Stimulated activated effector memory CD8-positive, alpha-beta T cell treated with anti-CD3 and anti-CD28 coated beads, Interleukin-12 subunit alpha, Interleukin-12 subunit beta, amount 100 ng/mL, for 72 hours (primary cell): Measurements from ENCODE around the gene LRMDA.

Experiments
- ATAC-seq: fragments of 150-1000 bp; cut with Tn5 transposase; 2 replicates; pipeline ENCODE4 v1.10.0; 2021
- DNase-seq, 2 donors: peaks; one replicate each; pipeline ENCODE4 v3.0.0; 2021 to 2022; ENCODE audit warnings: low spot score in 2 of 2
- H3K27ac Mint-ChIP-seq: one replicate; pipeline ENCODE4 v1.8.0; 2022; ENCODE audit warnings: mild to moderate bottlenecking, mixed read lengths
- H3K36me3 Mint-ChIP-seq: one replicate; pipeline ENCODE4 v1.8.0; 2022; ENCODE audit warnings: mild to moderate bottlenecking, mixed read lengths
- H3K4me1 Mint-ChIP-seq: one replicate; pipeline ENCODE4 v1.8.0; 2022; ENCODE audit warnings: mixed read lengths
- H3K4me3 Mint-ChIP-seq: one replicate; pipeline ENCODE4 v1.8.0; 2022; ENCODE audit warnings: mild to moderate bottlenecking, mixed read lengths
- H3K9me3 Mint-ChIP-seq: one replicate; pipeline ENCODE4 v1.8.0; 2022; ENCODE audit warnings: mixed read lengths

LRMDA gene

DNA sequence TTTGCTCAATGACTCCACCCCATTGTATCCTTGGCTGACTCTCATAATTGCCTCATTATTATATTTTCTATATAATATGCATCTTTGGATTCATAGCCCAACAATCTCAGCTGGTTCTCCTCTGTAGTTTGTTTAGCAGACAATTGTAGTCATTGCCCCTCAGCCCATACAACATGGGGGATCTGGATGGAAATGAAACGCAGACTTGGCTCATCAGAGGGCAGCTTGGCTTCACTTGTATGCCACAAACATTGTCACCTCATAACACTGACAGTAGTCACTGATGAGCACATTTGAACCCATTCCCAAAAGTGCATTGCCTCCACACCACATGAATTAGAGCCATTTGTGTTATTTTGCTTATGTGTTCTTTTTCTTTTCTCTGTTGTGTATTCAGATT lies 963.8 kb downstream of the LRMDA start:
- DNase-seq, result no peak
- H3K9me3 Mint-ChIP-seq, result peaks cover 5% of the 10 kb centered on the region
- H3K36me3 Mint-ChIP-seq, result no peaks in the 10 kb centered on the region
- H3K27ac Mint-ChIP-seq, result no peak overlapping the region
- H3K4me1 Mint-ChIP-seq, result no peaks in the 10 kb centered on the region
- no peak overlapping the region for H3K4me3 Mint-ChIP-seq
- ATAC-seq, result no peak

- Mint-ChIP-seq H3K9me3 (peaks cover 5% of the 10 kb centered on the region), H3K27ac (no peak overlapping the region), H3K4me1 (no peaks in the 10 kb centered on the region), H3K4me3 (no peak overlapping the region), H3K36me3 (no peaks in the 10 kb centered on the region)
- no peak for ATAC-seq
- no peak for DNase-seq
Observed at GRCh38 chr10:76396134-76396533, 964.7 kb downstream of the LRMDA start.

DNA sequence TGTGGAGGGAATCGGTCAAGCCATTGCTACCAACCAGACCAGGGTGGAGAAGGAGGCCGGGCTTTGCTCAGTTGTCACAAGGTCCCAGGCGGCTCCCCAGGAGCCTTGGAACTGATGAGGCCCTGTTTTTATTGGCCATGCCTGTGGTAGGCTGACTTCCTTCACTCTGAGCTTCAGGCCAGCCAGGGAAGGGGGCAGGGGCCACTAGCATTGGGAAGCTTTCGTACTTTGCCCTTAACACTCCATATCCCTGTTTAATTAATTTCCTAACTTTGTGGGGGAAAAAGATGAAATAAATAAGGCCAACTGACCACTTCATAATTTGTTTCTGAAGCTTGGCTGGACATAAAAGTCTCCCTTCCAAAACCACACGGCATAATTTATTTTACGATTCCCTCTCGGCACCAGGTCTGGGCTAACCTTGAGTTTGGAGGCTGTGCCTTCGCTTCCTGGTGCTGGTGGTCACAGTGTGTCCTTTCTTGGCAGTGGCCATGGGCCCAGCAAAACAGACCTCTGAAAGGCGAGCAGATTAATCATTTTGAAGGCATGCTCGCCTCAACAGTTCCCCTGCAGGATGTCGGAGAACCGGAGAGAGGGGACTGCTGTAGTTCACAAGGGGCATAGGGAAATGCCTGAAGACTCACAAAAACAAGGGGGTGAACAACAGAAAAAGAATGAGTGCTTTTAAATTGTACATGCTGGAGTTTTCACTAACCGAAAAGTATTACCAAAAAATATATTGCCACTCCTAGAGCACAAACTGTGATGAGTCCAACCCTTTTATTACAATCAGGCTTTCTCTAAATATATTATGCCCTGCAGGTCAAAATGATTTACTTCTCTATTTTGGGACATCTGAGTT lies 966.0 kb downstream of the LRMDA start:
- peaks cover 5% of the 10 kb centered on the region for H3K9me3 Mint-ChIP-seq
- H3K36me3 Mint-ChIP-seq, result no peaks in the 10 kb centered on the region
- H3K4me1 Mint-ChIP-seq, result no peaks in the 10 kb centered on the region
- ATAC-seq, result no peak
- no peak overlapping the region for H3K4me3 Mint-ChIP-seq
- no peak for DNase-seq
- no peak overlapping the region for H3K27ac Mint-ChIP-seq

DNA sequence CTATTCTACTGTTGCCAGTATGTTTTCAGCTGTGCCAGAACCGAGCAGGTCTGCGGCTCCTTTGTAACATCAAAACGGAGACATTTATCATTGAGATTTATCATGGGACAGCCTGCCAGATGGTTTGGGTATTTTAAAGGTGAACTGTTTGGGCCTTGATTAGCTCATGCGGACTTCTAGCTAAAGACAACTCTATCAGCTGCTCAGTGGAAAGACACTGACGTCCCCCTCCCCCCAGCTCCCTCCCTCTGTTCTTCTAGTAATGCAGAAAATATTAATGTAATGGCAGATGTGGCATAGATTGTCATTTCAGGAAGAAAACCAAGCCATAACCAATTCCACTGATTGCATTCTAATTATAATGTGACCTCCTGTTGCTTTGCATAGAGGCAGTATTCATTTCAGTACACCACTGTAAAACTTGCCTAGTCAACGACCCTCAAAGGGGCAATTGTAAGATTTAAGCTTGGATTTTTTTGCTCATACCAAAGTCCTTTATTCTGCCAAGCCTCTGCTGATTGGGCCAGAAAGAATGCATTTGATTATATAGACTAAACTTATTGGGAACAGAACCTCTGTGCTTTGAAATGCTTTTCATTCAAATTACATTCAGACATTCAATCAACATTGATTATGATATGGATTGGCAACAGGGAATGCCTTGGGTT lies 966.8 kb downstream of the LRMDA start:
- no peak for ATAC-seq
- no peak overlapping the region for H3K27ac Mint-ChIP-seq
- H3K4me3 Mint-ChIP-seq, result no peak overlapping the region

DNA sequence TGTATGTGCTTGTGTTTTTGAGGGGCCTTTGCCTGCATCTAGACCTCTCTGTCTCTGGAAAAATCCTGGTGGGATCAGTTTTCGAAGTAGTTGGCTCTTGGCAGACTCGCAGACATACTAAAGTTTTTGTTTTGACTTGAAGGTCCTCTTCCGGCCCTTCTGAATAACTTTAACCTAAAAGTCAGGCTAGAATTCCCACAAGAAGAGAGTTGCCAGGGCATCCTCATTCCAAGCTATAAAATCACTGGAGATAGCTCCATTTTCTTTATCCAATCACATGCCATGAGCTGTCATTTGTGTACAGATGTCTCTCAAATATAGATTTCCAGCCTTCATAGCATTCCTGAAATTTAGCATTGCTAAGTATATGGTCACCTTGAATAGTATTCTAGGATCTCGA lies 967.8 kb downstream of the LRMDA start:
- no peak for ATAC-seq
- no peaks in the 10 kb centered on the region for H3K36me3 Mint-ChIP-seq
- H3K4me3 Mint-ChIP-seq, result no peak overlapping the region
- H3K27ac Mint-ChIP-seq, result no peak overlapping the region
- H3K9me3 Mint-ChIP-seq, result peaks cover 12% of the 10 kb centered on the region
- H3K4me1 Mint-ChIP-seq, result no peaks in the 10 kb centered on the region
- DNase-seq, result no peak

More for the DNA sequence above, 966.8 kb downstream of the LRMDA start:
- DNase-seq, result no peak
- no peaks in the 10 kb centered on the region for H3K4me1 Mint-ChIP-seq
- H3K9me3 Mint-ChIP-seq, result peaks cover 9% of the 10 kb centered on the region
- H3K36me3 Mint-ChIP-seq, result no peaks in the 10 kb centered on the region

DNA sequence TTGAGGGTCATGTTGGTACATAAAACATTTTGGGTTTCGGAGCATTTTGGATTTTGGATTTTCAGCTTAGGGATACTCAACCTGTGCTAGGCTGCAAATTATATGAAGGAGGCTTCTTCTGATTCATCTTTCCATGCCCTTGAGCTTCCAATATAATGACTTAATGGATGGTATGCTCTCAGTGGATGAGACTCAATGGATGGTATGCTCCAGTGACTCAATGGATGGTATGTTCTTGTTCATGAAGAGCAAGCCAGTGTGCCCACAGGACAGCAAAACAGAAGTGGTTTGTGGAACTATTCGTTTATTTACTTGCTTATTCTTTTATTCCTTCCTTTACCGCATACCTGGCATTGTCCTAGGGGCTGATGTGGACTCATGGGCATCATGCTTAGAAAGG lies 969.6 kb downstream of the LRMDA start:
- Mint-ChIP-seq H3K9me3 (peaks cover 8% of the 10 kb centered on the region), H3K27ac (no peak overlapping the region), H3K36me3 (no peaks in the 10 kb centered on the region), H3K4me3 (no peak overlapping the region), H3K4me1 (no peaks in the 10 kb centered on the region)
- DNase-seq (no peak), ATAC-seq (no peak)

DNA sequence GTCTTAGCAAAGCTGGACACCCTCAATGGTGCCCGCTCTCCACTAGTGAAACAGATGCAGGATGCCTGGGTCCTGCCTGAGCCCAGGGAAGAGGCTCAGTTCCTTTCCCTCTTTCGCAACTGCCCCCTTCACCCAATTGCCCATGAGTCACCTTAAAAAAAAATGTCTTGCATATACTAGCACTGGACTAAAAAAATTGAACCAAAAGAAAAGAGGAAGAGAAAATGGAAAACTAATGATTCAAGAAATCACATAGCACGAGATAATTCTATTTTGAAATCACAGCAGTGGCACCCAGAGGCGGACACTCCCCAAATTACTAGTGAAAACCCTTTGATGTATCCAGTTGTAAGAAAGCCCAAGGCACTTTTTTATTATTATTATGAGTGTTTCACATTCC lies 972.5 kb downstream of the LRMDA start:
- no peak for ATAC-seq
- no peak overlapping the region for H3K4me3 Mint-ChIP-seq
- H3K36me3 Mint-ChIP-seq, result no peaks in the 10 kb centered on the region
- H3K4me1 Mint-ChIP-seq, result no peaks in the 10 kb centered on the region
- H3K27ac Mint-ChIP-seq, result no peak overlapping the region
- DNase-seq, result no peak
- H3K9me3 Mint-ChIP-seq, result peaks cover 6% of the 10 kb centered on the region

- H3K4me1 Mint-ChIP-seq, result no peaks in the 10 kb centered on the region
- ATAC-seq (no peak), DNase-seq (no peak)
- H3K4me3 Mint-ChIP-seq, result no peak overlapping the region
- peaks cover 6% of the 10 kb centered on the region for H3K9me3 Mint-ChIP-seq
- H3K27ac Mint-ChIP-seq, result no peak overlapping the region
- no peaks in the 10 kb centered on the region for H3K36me3 Mint-ChIP-seq
Observed at GRCh38 chr10:76404531-76404930, 973.1 kb downstream of the LRMDA start.

GRCh38 chr10:76405922-76406321 lies 974.5 kb downstream of the LRMDA start:
- no peak overlapping the region for H3K4me3 Mint-ChIP-seq
- H3K27ac Mint-ChIP-seq, result no peak overlapping the region
- ATAC-seq (no peak), DNase-seq (no peak)
- no peaks in the 10 kb centered on the region for H3K36me3 Mint-ChIP-seq
- H3K9me3 Mint-ChIP-seq, result peaks cover 10% of the 10 kb centered on the region
- no peaks in the 10 kb centered on the region for H3K4me1 Mint-ChIP-seq

GRCh38 chr10:76408646-76409045 lies 977.2 kb downstream of the LRMDA start:
- H3K4me3 Mint-ChIP-seq, result no peak overlapping the region
- DNase-seq (no peak), ATAC-seq (no peak)
- no peaks in the 10 kb centered on the region for H3K36me3 Mint-ChIP-seq
- H3K27ac Mint-ChIP-seq, result no peak overlapping the region
- H3K9me3 Mint-ChIP-seq, result peaks cover 12% of the 10 kb centered on the region
- no peaks in the 10 kb centered on the region for H3K4me1 Mint-ChIP-seq

DNA sequence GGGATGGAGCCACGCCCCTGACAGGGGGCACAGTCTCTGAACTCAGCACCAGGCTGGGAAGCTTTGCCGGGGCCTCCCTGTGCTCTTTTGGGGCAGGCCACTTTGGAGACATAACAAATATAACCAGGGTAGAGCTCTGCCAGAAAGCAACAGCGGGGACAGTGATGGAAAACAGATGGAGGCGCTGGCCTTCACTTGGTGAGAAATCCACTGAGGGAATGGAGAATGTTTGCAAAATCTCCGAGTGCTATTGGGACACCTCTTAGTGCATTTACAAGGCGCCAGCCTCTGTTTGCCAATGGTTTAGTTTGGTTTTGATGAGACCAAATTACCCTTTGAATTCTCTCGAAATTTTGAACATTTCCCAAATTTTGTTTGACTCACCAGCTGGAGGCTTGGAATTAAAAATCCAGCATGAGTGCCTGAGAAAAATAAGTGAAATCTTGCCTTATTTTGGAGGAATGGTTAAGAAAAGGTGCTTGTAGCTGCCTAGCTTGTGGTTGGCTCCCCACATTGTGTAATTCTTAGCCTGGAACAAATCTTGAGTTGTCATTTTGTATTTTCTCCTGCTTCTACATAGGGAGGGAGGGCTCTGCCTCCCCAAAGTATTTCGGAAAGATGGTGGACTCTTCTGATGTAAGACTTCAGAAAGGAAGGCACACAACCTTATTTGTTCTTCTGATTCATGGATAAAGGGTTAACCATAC lies 980.5 kb downstream of the LRMDA start:
- H3K36me3 Mint-ChIP-seq, result no peaks in the 10 kb centered on the region
- no peak for ATAC-seq
- no peak for DNase-seq
- H3K4me3 Mint-ChIP-seq, result no peak overlapping the region
- H3K9me3 Mint-ChIP-seq, result peaks cover 9% of the 10 kb centered on the region
- H3K27ac Mint-ChIP-seq, result no peak overlapping the region
- no peaks in the 10 kb centered on the region for H3K4me1 Mint-ChIP-seq

- ATAC-seq, result no peak
- no peaks in the 10 kb centered on the region for H3K36me3 Mint-ChIP-seq
- no peak for DNase-seq
- H3K4me1 Mint-ChIP-seq, result no peaks in the 10 kb centered on the region
- no peak overlapping the region for H3K27ac Mint-ChIP-seq
- peaks cover 11% of the 10 kb centered on the region for H3K9me3 Mint-ChIP-seq
- H3K4me3 Mint-ChIP-seq, result no peak overlapping the region
Observed at GRCh38 chr10:76415554-76415953, 984.1 kb downstream of the LRMDA start.

GRCh38 chr10:76416642-76417041 lies 985.2 kb downstream of the LRMDA start:
- ATAC-seq, result no peak
- DNase-seq, result no peak
- H3K4me3 Mint-ChIP-seq, result no peak overlapping the region
- no peaks in the 10 kb centered on the region for H3K36me3 Mint-ChIP-seq
- peaks cover 11% of the 10 kb centered on the region for H3K9me3 Mint-ChIP-seq
- no peak overlapping the region for H3K27ac Mint-ChIP-seq
- no peaks in the 10 kb centered on the region for H3K4me1 Mint-ChIP-seq

DNA sequence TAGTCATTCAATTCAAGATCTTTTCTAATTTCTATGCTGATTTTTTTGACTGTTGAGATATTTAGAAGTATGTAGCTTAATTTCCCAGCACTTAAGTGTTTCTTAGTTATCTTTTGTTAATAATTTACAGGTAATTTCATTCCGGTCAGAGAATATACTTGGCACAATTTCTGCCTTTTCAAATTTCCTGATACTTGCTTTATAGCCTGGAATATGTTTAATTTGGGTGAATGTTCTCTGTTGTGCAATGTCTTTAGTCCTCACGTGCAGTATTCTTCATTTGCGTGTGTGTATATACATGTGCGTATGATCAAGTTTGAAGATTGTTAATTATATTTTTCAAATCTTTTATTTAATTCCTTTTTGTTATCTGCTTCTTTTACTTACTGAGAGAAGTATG lies 989.3 kb downstream of the LRMDA start:
- Mint-ChIP-seq H3K4me1 (no peaks in the 10 kb centered on the region), H3K36me3 (no peaks in the 10 kb centered on the region), H3K27ac (no peak overlapping the region), H3K9me3 (peaks cover 6% of the 10 kb centered on the region), H3K4me3 (no peak overlapping the region)
- DNase-seq, result no peak
- no peak for ATAC-seq

- Mint-ChIP-seq H3K36me3 (no peaks in the 10 kb centered on the region), H3K27ac (no peak overlapping the region), H3K4me3 (no peak overlapping the region), H3K9me3 (no peaks in the 10 kb centered on the region), H3K4me1 (no peaks in the 10 kb centered on the region)
- ATAC-seq (no peak), DNase-seq (no peak)
Observed at GRCh38 chr10:76422769-76423168, 991.3 kb downstream of the LRMDA start.
